ENCODE results near the gene FATE1.

FATE1 gene

DNA sequence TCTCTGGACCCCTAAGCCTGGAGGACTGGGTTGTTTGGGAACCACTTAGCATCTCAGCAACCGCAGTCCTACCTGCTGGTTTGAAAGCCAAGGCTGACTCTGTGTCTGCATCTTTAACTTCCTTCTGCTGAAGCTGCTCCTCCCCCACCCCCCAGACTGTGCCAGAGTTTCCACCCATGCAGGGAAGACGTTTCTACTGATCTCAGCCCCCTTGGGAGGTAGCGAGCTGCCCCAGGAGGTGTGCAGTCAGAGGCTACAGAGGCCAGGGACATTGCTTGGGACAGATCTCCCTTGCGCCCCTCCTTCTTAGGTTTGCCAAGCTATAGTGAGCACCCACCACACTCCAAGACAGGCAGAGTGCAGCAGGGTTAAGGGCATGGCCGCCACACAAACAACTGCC lies 4.7 kb upstream of the FATE1 start:
- H3K36me3 ChIP-seq (ENCODE audit: control insufficient read depth in 1 of 2, insufficient read depth in 2 of 2, low read depth in 1 of 2, low read length in 2 of 2): no peaks in the 10 kb centered on the region
- H3K9me3 ChIP-seq (ENCODE audit: control insufficient read depth, low read length): no peaks in the 10 kb centered on the region
- H3K9ac ChIP-seq (ENCODE audit: low read length): no peak overlapping the region
- no peak overlapping the region for H2BK12ac ChIP-seq (ENCODE audit: low read length in 2 of 2)
- H3K27me3 ChIP-seq (ENCODE audit: control insufficient read depth in 1 of 2, insufficient read depth in 1 of 2, low read length in 2 of 2): peaks cover 0 to 57% of the 10 kb centered on the region in 2 experiments
- H3K4me1 ChIP-seq (ENCODE audit: control insufficient read depth, insufficient read depth, low read depth, low read length): no peaks in the 10 kb centered on the region
- H2BK120ac ChIP-seq (ENCODE audit: low read depth, low read length): no peak overlapping the region
- no peak overlapping the region for H4K8ac ChIP-seq (ENCODE audit: low read length)
- H3K14ac ChIP-seq (ENCODE audit: low read length in 2 of 2): no peak overlapping the region
- no peak overlapping the region for H2BK5ac ChIP-seq (ENCODE audit: low read depth, low read length, poor library complexity, severe bottlenecking)
- WGBS: 60% methylated on average over 5 of the region's 5 CpGs
- no peak overlapping the region for H2BK15ac ChIP-seq (ENCODE audit: low read depth, poor library complexity, severe bottlenecking)
- no peak overlapping the region for H4K91ac ChIP-seq (ENCODE audit: low read length)
- H3K18ac ChIP-seq (ENCODE audit: low read depth in 1 of 2, low read length in 2 of 2): no peak overlapping the region
- no peak overlapping the region for H3K23ac ChIP-seq (ENCODE audit: low read length in 2 of 2)
- H2AFZ ChIP-seq (ENCODE audit: low read depth, low read length): no peak overlapping the region
- H2AK5ac ChIP-seq (ENCODE audit: low read length, severe bottlenecking): no peak overlapping the region
- H3K4ac ChIP-seq (ENCODE audit: low read depth in 1 of 2, low read length in 2 of 2): no peak overlapping the region
- DNase-seq: no peak
- no peaks in the 10 kb centered on the region for H3K79me1 ChIP-seq (replicated peaks; ENCODE audit: low read length, poor library complexity, severe bottlenecking)
- no peak overlapping the region for H3K4me2 ChIP-seq (ENCODE audit: low read length, poor library complexity, severe bottlenecking)
- H3K4me3 ChIP-seq (ENCODE audit: insufficient read depth in 1 of 2, low read depth in 1 of 2, low read length in 2 of 2): no peak overlapping the region
- H3K27ac ChIP-seq (ENCODE audit: low read length, poor library complexity, severe bottlenecking): no peak overlapping the region

DNA sequence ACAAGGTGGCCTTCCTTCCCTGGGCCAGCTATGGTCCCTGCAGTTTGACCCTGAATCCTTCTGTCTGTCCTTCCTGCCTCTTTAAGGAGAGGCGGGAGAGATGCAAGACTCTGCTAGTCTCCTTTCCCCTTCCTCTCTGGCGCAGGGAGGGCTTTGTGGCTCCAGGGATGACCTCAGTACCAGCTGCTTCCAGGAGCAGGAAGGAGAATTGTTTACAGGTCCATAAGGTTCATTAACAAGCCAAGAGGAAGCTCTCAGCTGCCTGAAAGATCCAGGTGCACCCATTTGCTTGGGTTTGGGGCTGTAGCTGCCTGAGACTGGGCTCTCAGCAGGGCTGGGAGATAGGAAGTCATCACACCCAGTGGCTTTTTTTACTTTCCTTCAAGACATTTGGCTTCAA lies 4.0 kb upstream of the FATE1 start:
- H2BK15ac ChIP-seq (ENCODE audit: low read depth, poor library complexity, severe bottlenecking): no peak overlapping the region
- WGBS: 0% methylated on average over 1 of the region's 2 CpGs

DNA sequence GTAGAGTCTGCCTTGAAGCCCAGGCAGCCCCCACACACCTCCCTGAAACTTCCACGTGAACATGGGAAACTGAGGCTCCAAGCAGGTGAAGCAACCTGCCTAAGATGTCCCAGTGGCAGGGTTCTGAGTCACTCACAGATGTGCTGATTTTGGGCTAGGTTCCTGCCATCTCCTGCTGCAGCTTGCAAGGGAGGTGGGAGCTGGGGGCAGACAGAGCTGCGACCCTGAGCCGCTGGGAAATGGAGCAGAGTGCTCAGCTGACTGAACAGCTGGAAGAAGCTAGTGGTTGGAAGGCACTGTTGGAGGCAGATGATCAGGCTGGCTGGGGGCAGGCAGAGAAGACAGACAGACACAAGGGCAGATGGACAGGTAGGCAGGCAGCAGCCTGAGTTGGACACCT lies 3.6 kb upstream of the FATE1 start:
- no peak overlapping the region for H2BK120ac ChIP-seq (ENCODE audit: low read depth, low read length)
- H3K23ac ChIP-seq (ENCODE audit: low read length in 2 of 2): no peak overlapping the region
- no peak overlapping the region for H2AK5ac ChIP-seq (ENCODE audit: low read length, severe bottlenecking)
- no peaks in the 10 kb centered on the region for H3K4me1 ChIP-seq (ENCODE audit: control insufficient read depth, insufficient read depth, low read depth, low read length)
- no peak overlapping the region for H3K4me3 ChIP-seq (ENCODE audit: insufficient read depth in 1 of 2, low read depth in 1 of 2, low read length in 2 of 2)
- no peak overlapping the region for H3K4me2 ChIP-seq (ENCODE audit: low read length, poor library complexity, severe bottlenecking)
- H3K9me3 ChIP-seq (ENCODE audit: control insufficient read depth, low read length): no peaks in the 10 kb centered on the region
- 64% methylated on average over 3 of the region's 3 CpGs for WGBS
- H3K9ac ChIP-seq (ENCODE audit: low read length): no peak overlapping the region
- peaks cover 0 to 56% of the 10 kb centered on the region in 2 experiments for H3K27me3 ChIP-seq (ENCODE audit: control insufficient read depth in 1 of 2, insufficient read depth in 1 of 2, low read length in 2 of 2)
- no peak for DNase-seq
- H4K91ac ChIP-seq (ENCODE audit: low read length): no peak overlapping the region
- H4K8ac ChIP-seq (ENCODE audit: low read length): no peak overlapping the region
- H3K27ac ChIP-seq (ENCODE audit: low read length, poor library complexity, severe bottlenecking): no peak overlapping the region
- no peaks in the 10 kb centered on the region for H3K36me3 ChIP-seq (ENCODE audit: control insufficient read depth in 1 of 2, insufficient read depth in 2 of 2, low read depth in 1 of 2, low read length in 2 of 2)
- no peak overlapping the region for H3K14ac ChIP-seq (ENCODE audit: low read length in 2 of 2)
- H2BK15ac ChIP-seq (ENCODE audit: low read depth, poor library complexity, severe bottlenecking): no peak overlapping the region
- H3K4ac ChIP-seq (ENCODE audit: low read depth in 1 of 2, low read length in 2 of 2): no peak overlapping the region
- no peak overlapping the region for H2AFZ ChIP-seq (ENCODE audit: low read depth, low read length)
- no peaks in the 10 kb centered on the region for H3K79me1 ChIP-seq (replicated peaks; ENCODE audit: low read length, poor library complexity, severe bottlenecking)
- no peak overlapping the region for H2BK5ac ChIP-seq (ENCODE audit: low read depth, low read length, poor library complexity, severe bottlenecking)
- H2BK12ac ChIP-seq (ENCODE audit: low read length in 2 of 2): no peak overlapping the region
- no peak overlapping the region for H3K18ac ChIP-seq (ENCODE audit: low read depth in 1 of 2, low read length in 2 of 2)

More for the DNA sequence above, 4.0 kb upstream of the FATE1 start:
- no peak overlapping the region for H3K27ac ChIP-seq (ENCODE audit: low read length, poor library complexity, severe bottlenecking)
- no peak overlapping the region for H4K91ac ChIP-seq (ENCODE audit: low read length)
- H3K27me3 ChIP-seq (ENCODE audit: control insufficient read depth in 1 of 2, insufficient read depth in 1 of 2, low read length in 2 of 2): peaks cover 0 to 58% of the 10 kb centered on the region in 2 experiments
- no peaks in the 10 kb centered on the region for H3K9me3 ChIP-seq (ENCODE audit: control insufficient read depth, low read length)
- H3K4me2 ChIP-seq (ENCODE audit: low read length, poor library complexity, severe bottlenecking): no peak overlapping the region
- no peak overlapping the region for H4K8ac ChIP-seq (ENCODE audit: low read length)
- no peak overlapping the region for H2AFZ ChIP-seq (ENCODE audit: low read depth, low read length)
- H3K14ac ChIP-seq (ENCODE audit: low read length in 2 of 2): no peak overlapping the region
- H3K18ac ChIP-seq (ENCODE audit: low read depth in 1 of 2, low read length in 2 of 2): no peak overlapping the region
- no peaks in the 10 kb centered on the region for H3K79me1 ChIP-seq (replicated peaks; ENCODE audit: low read length, poor library complexity, severe bottlenecking)
- H2BK5ac ChIP-seq (ENCODE audit: low read depth, low read length, poor library complexity, severe bottlenecking): no peak overlapping the region
- H3K4ac ChIP-seq (ENCODE audit: low read depth in 1 of 2, low read length in 2 of 2): no peak overlapping the region
- no peak overlapping the region for H3K23ac ChIP-seq (ENCODE audit: low read length in 2 of 2)
- no peak overlapping the region for H2AK5ac ChIP-seq (ENCODE audit: low read length, severe bottlenecking)
- no peaks in the 10 kb centered on the region for H3K36me3 ChIP-seq (ENCODE audit: control insufficient read depth in 1 of 2, insufficient read depth in 2 of 2, low read depth in 1 of 2, low read length in 2 of 2)
- no peak for DNase-seq
- H3K4me1 ChIP-seq (ENCODE audit: control insufficient read depth, insufficient read depth, low read depth, low read length): no peaks in the 10 kb centered on the region
- H2BK12ac ChIP-seq (ENCODE audit: low read length in 2 of 2): no peak overlapping the region
- H2BK120ac ChIP-seq (ENCODE audit: low read depth, low read length): no peak overlapping the region
- no peak overlapping the region for H3K4me3 ChIP-seq (ENCODE audit: insufficient read depth in 1 of 2, low read depth in 1 of 2, low read length in 2 of 2)
- no peak overlapping the region for H3K9ac ChIP-seq (ENCODE audit: low read length)

DNA sequence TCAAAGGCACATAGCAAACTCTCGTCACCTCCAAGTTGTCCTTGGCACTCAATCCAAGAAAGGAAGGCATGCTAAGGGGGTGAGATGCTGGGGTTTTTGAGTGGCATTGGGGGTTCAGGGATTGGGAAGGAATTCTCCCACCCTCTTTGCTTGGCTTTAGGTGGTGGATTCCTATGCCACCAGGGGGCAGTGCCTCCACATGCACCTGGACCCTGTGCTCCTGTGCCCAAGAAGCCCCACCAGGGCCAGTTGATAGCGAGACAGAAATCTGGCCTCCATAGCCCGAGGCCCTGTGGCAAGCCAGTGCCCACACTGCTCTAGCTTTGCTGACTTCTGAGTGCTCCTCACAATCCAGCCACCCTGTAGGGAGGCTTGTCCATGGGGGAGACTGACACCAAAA lies 2.0 kb upstream of the FATE1 start:
- Histone ChIP-seq H3K14ac (ENCODE audit: low read length in 2 of 2) (no peak overlapping the region), H3K4me3 (ENCODE audit: insufficient read depth in 1 of 2, low read depth in 1 of 2, low read length in 2 of 2) (no peak overlapping the region), H4K91ac (ENCODE audit: low read length) (no peak overlapping the region), H3K18ac (ENCODE audit: low read depth in 1 of 2, low read length in 2 of 2) (no peak overlapping the region), H2AK5ac (ENCODE audit: low read length, severe bottlenecking) (no peak overlapping the region), H3K9me3 (ENCODE audit: control insufficient read depth, low read length) (no peaks in the 10 kb centered on the region), H2BK120ac (ENCODE audit: low read depth, low read length) (no peak overlapping the region), H3K23ac (ENCODE audit: low read length in 2 of 2) (no peak overlapping the region), H3K36me3 (ENCODE audit: control insufficient read depth in 1 of 2, insufficient read depth in 2 of 2, low read depth in 1 of 2, low read length in 2 of 2) (no peaks in the 10 kb centered on the region), H2AFZ (ENCODE audit: low read depth, low read length) (no peak overlapping the region), H3K79me1 (replicated peaks; ENCODE audit: low read length, poor library complexity, severe bottlenecking) (no peaks in the 10 kb centered on the region), H2BK15ac (ENCODE audit: low read depth, poor library complexity, severe bottlenecking) (no peak overlapping the region), H4K8ac (ENCODE audit: low read length) (no peak overlapping the region), H3K4ac (ENCODE audit: low read depth in 1 of 2, low read length in 2 of 2) (no peak overlapping the region), H2BK5ac (ENCODE audit: low read depth, low read length, poor library complexity, severe bottlenecking) (no peak overlapping the region), H3K4me2 (ENCODE audit: low read length, poor library complexity, severe bottlenecking) (no peak overlapping the region), H3K4me1 (ENCODE audit: control insufficient read depth, insufficient read depth, low read depth, low read length) (no peaks in the 10 kb centered on the region), H2BK12ac (ENCODE audit: low read length in 2 of 2) (no peak overlapping the region), H3K9ac (ENCODE audit: low read length) (no peak overlapping the region), H3K27ac (ENCODE audit: low read length, poor library complexity, severe bottlenecking) (no peak overlapping the region), H3K27me3 (ENCODE audit: control insufficient read depth in 1 of 2, insufficient read depth in 1 of 2, low read length in 2 of 2) (peaks cover 0 to 52% of the 10 kb centered on the region in 2 experiments)
- WGBS: 33% methylated on average over 3 of the region's 3 CpGs
- no peak for DNase-seq

All from mesenchymal stem cell (in vitro differentiated cells and primary cell).